Caki2 (cell line): ENCODE data around the gene OTX1. TPM values are rescaled to one million over a fixed set of nuclear protein-coding genes. Genes with fewer than 3 reads are reported as not detected.

Experiments used
- DNase-seq: peaks from one replicate; pipeline ENCODE4 v3.0.0-alpha.2; 2015; ENCODE audit warnings: low read depth
- in situ Hi-C: cut with HindIII; loops from 2 replicates; pipeline ENCODE4 v1.10.0; 2016; ENCODE audit warnings: low sequenced_read_pairs, low pct_unique_long_range_greater_than_20kb, mixed read lengths
- total RNA-seq: library from RNA; depleted of rRNA; stranded (reverse); fragments of >200 nt; shearing (Covaris generic); gene quantifications from 2 replicates; pipeline ENCODE4 v1.2.3, GENCODE V29; 2014; ENCODE audit warnings: low replicate concordance

OTX1 gene
- total RNA-seq, 1 experiment from 2014 or later: not detected

- in situ Hi-C loops: no loop called here
- no peak for DNase-seq
These were observed 41.8 kb downstream of the OTX1 start for GRCh38 chr2:63092401-63092800.

DNA sequence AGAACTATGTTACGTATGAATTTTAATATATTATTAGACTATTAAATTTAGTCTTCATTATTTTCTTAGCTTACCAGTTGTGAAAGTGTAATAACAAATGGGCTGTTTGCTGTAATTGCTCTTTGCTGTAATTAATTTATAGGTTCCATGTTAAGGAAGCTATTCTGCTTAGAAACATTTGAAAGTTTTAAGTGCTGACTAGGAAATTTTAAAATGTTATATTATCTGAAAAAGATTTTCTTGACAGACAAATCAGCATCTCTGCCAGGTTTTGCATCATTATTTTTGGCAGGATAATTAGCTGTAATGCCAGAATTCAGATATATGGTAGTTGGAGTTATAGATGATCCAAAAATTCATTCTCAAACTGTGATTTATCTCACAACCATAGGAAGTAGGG lies 42.2 kb downstream of the OTX1 start:
- no peak for DNase-seq
- in situ Hi-C loops: no loop called here

DNA sequence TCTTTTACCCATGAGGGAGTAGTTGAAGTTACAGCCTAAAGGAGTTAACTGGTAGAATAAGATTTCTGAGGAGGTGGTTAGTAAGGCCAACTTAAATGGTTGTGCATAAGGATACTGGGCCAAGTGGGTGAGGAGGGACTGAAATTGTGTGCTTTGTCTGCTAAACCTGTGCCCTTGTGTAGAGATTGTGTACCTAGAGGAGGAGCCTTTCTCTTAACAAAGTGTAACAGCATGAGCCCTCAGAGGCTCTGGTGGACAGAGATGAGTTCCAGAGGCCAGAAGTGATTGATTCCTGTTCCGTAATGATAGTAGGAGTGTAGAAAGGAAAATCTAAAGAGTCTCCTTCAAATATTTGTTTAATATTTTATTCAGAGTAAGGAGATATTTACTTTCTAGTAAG lies 42.9 kb downstream of the OTX1 start:
- in situ Hi-C loops: no loop called here
- no peak for DNase-seq

DNA sequence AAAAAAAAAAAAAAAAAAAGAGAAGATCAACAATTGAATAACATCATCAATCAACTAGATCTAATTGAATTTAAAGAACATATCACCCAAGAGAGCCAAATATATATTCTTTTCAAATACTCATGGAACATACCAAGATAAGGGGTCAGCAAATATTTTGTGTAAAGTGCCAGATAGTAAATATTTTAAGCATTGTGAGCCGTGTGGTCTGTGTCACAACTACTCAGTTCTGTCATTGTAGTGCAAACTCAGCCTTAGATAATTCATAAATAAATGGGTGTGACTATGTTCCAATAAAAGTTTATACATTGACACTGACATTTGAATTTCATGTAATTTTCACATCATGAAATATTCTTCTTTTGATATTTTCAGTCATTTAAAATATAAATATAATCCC lies 45.9 kb downstream of the OTX1 start:
- in situ Hi-C loops: no loop called here

DNA sequence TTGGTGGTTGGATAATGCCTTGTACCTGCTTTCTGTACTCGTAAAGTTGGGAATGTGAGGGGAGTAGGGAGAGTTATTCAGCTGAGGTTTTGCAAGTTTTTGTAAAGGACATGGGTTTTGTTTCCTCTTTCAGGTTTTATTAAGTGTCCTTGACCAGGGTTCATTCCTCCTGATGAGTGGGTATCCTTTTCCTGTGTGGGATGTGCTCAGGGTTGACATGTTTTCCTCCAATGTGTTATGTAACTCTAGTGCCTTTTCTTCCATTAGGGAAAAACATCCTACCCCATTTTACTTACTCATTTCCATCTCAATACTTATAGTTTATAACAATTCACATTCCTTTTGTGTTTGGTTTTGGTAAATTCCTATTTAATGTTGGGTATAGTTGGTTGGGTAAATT lies 48.4 kb downstream of the OTX1 start:
- in situ Hi-C loops: no loop called here

More for the DNA sequence above, 45.9 kb downstream of the OTX1 start:
- DNase-seq: no peak

DNA sequence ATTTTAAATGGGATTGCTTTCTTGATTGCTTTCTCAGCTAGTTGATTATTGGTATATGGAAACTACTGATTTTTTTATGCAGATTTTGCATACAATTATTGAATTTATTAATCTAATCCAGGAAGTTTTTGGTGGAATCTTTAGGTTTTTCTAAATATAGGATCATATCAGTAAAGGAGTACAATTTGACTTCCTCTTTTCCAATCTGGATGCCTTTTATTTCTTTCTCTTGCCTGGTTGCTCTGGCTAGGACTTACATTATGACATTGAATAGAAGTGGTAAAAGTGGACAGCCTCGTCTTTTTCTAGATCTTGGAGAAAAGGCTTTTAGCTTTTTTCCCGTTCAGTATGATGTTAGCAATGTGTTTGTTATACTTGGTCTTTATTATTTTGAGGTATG lies 51.3 kb downstream of the OTX1 start:
- no peak for DNase-seq
- in situ Hi-C loops: no loop called here

More for the DNA sequence above, 48.4 kb downstream of the OTX1 start:
- no peak for DNase-seq

- in situ Hi-C loops: no loop called here
- no peak for DNase-seq
These were observed 53.9 kb downstream of the OTX1 start for GRCh38 chr2:63104482-63104881.
